Measurements from ENCODE around the gene MED22.

Gene MED22

GRCh38 chr9:133380734-133381133, 32.8 kb upstream of the MED22 start:
- TF ChIP-seq TAF1 (IDR thresholded peaks at IDR 0.05; ENCODE audit: borderline replicate concordance, insufficient read depth, low read length), result no peak
- TF ChIP-seq SIN3A (IDR thresholded peaks at IDR 0.05; ENCODE audit: borderline replicate concordance, insufficient read depth, low read length), result no peak
- TF ChIP-seq REST (IDR thresholded peaks at IDR 0.05; ENCODE audit: insufficient read depth in 1 of 2, low read depth in 2 of 2, low read length in 2 of 2), result no peak
- no peak for TF ChIP-seq FOXP2 (optimal IDR thresholded peaks at IDR 0.05; ENCODE audit: borderline replicate concordance, extremely low read depth, extremely low read length, insufficient read depth)
- no peak for TF ChIP-seq POLR2AphosphoS5 (IDR thresholded peaks at IDR 0.05; ENCODE audit: low read depth, low read length)

GRCh38 chr9:133379153-133380086, 31.5 kb upstream of the MED22 start:
- no peak for TF ChIP-seq TAF1 (IDR thresholded peaks at IDR 0.05; ENCODE audit: borderline replicate concordance, insufficient read depth, low read length)
- TF ChIP-seq SIN3A (IDR thresholded peaks at IDR 0.05; ENCODE audit: borderline replicate concordance, insufficient read depth, low read length), result no peak
- no peak for TF ChIP-seq POLR2AphosphoS5 (IDR thresholded peaks at IDR 0.05; ENCODE audit: low read depth, low read length)
- no peak for TF ChIP-seq REST (IDR thresholded peaks at IDR 0.05; ENCODE audit: insufficient read depth in 1 of 2, low read depth in 2 of 2, low read length in 2 of 2)
- TF ChIP-seq FOXP2 (optimal IDR thresholded peaks at IDR 0.05; ENCODE audit: borderline replicate concordance, extremely low read depth, extremely low read length, insufficient read depth), result no peak

- TF ChIP-seq SIN3A (IDR thresholded peaks at IDR 0.05; ENCODE audit: borderline replicate concordance, insufficient read depth, low read length) (no peak), REST (IDR thresholded peaks at IDR 0.05; ENCODE audit: insufficient read depth in 1 of 2, low read depth in 2 of 2, low read length in 2 of 2) (no peak), TAF1 (IDR thresholded peaks at IDR 0.05; ENCODE audit: borderline replicate concordance, insufficient read depth, low read length) (no peak), FOXP2 (optimal IDR thresholded peaks at IDR 0.05; ENCODE audit: borderline replicate concordance, extremely low read depth, extremely low read length, insufficient read depth) (no peak), POLR2AphosphoS5 (IDR thresholded peaks at IDR 0.05; ENCODE audit: low read depth, low read length) (no peak)
These were observed 30.6 kb upstream of the MED22 start for GRCh38 chr9:133378408-133378962.

- TF ChIP-seq POLR2AphosphoS5 (IDR thresholded peaks at IDR 0.05; ENCODE audit: low read depth, low read length) (no peak), FOXP2 (optimal IDR thresholded peaks at IDR 0.05; ENCODE audit: borderline replicate concordance, extremely low read depth, extremely low read length, insufficient read depth) (no peak), REST (IDR thresholded peaks at IDR 0.05; ENCODE audit: insufficient read depth in 1 of 2, low read depth in 2 of 2, low read length in 2 of 2) (no peak), TAF1 (IDR thresholded peaks at IDR 0.05; ENCODE audit: borderline replicate concordance, insufficient read depth, low read length) (no peak), SIN3A (IDR thresholded peaks at IDR 0.05; ENCODE audit: borderline replicate concordance, insufficient read depth, low read length) (no peak)
These were observed 29.8 kb upstream of the MED22 start for GRCh38 chr9:133377721-133378216.

Data from PFSK-1 (cell line).